ENCODE measurements around the gene SUCLG1.

SUCLG1 gene

GRCh38 chr2:84492571-84492970, 33.5 kb upstream of the SUCLG1 start:
- TF ChIP-seq REST (IDR thresholded peaks at IDR 0.05; ENCODE audit: insufficient replicate concordance, low read depth): no peak
- no peak for TF ChIP-seq CTCF (IDR thresholded peaks at IDR 0.05; ENCODE audit: insufficient read depth, low read length)
- no peak for TF ChIP-seq GABPA (IDR thresholded peaks at IDR 0.05; ENCODE audit: low read depth)
- no peak for TF ChIP-seq POLR2AphosphoS5 (IDR thresholded peaks at IDR 0.05; ENCODE audit: low read depth)
- TF ChIP-seq SPI1 (IDR thresholded peaks at IDR 0.05; ENCODE audit: borderline replicate concordance, low read depth): no peak
- no peak overlapping the region for H3K27ac ChIP-seq (replicated peaks)
- no peak overlapping the region for H3K4me3 ChIP-seq (replicated peaks; ENCODE audit: insufficient read depth, low read length)
- DNase-seq (ENCODE audit: low read depth in 1 of 2, low spot score in 1 of 2): no peak
- peaks cover 4% of the 10 kb centered on the region for H3K27me3 ChIP-seq (ENCODE audit: insufficient read depth, poor library complexity, severe bottlenecking)

- no peak for DNase-seq (ENCODE audit: low read depth in 1 of 2, low spot score in 1 of 2)
- no peak overlapping the region for H3K27ac ChIP-seq (replicated peaks)
- TF ChIP-seq GABPA (IDR thresholded peaks at IDR 0.05; ENCODE audit: low read depth): no peak
- TF ChIP-seq POLR2AphosphoS5 (IDR thresholded peaks at IDR 0.05; ENCODE audit: low read depth): no peak
- TF ChIP-seq CTCF (IDR thresholded peaks at IDR 0.05; ENCODE audit: insufficient read depth, low read length): no peak
- TF ChIP-seq REST (IDR thresholded peaks at IDR 0.05; ENCODE audit: insufficient replicate concordance, low read depth): no peak
- peaks cover 4% of the 10 kb centered on the region for H3K27me3 ChIP-seq (ENCODE audit: insufficient read depth, poor library complexity, severe bottlenecking)
- H3K4me3 ChIP-seq (replicated peaks; ENCODE audit: insufficient read depth, low read length): no peak overlapping the region
These were observed 32.7 kb upstream of the SUCLG1 start for GRCh38 chr2:84491741-84492140.

- peaks cover 4% of the 10 kb centered on the region for H3K27me3 ChIP-seq (ENCODE audit: insufficient read depth, poor library complexity, severe bottlenecking)
- DNase-seq (ENCODE audit: low read depth in 1 of 2, low spot score in 1 of 2): no peak
- no peak overlapping the region for H3K4me3 ChIP-seq (replicated peaks; ENCODE audit: insufficient read depth, low read length)
- TF ChIP-seq POLR2AphosphoS5 (IDR thresholded peaks at IDR 0.05; ENCODE audit: low read depth): no peak
- TF ChIP-seq SPI1 (IDR thresholded peaks at IDR 0.05; ENCODE audit: borderline replicate concordance, low read depth): no peak
- no peak for TF ChIP-seq REST (IDR thresholded peaks at IDR 0.05; ENCODE audit: insufficient replicate concordance, low read depth)
- TF ChIP-seq CTCF (IDR thresholded peaks at IDR 0.05; ENCODE audit: insufficient read depth, low read length): no peak
- TF ChIP-seq GABPA (IDR thresholded peaks at IDR 0.05; ENCODE audit: low read depth): no peak
- no peak overlapping the region for H3K27ac ChIP-seq (replicated peaks)
These were observed 32.2 kb upstream of the SUCLG1 start for GRCh38 chr2:84491256-84491655.

Data from HL-60 (cell line).